Fibroblast of lung (primary cell): ENCODE measurements around the gene CCDC86. TPM values are rescaled to one million over a fixed set of nuclear protein-coding genes. Genes with fewer than 3 reads are reported as not detected.
A peak's percentile ranks its signal among the peaks of the same experiment; 100 is the strongest.

ENCODE experiments used
- DNase-seq, 2 donors: peaks; one replicate each; pipeline versions ENCODE4 v3.0.0 to v3.0.0-alpha.2; 2010; ENCODE audit warnings: low read depth in 2 of 2
- H2AFZ ChIP-seq: 2 replicates; pipeline ENCODE4 v1.5.1; 2012; ENCODE audit warnings: low read length, control low read depth, inconsistent platforms
- H3K27ac ChIP-seq: 2 replicates; pipeline ENCODE4 v1.5.1; 2011; ENCODE audit warnings: low read length, control low read depth; ENCODE audit not compliant: insufficient read depth
- H3K27me3 ChIP-seq: 2 replicates; pipeline ENCODE4 v1.5.1; 2011; ENCODE audit warnings: mild to moderate bottlenecking, low read length; ENCODE audit not compliant: control insufficient read depth, insufficient read depth
- H3K36me3 ChIP-seq: 2 replicates; pipeline ENCODE4 v1.5.1; 2011; ENCODE audit warnings: low read length; ENCODE audit not compliant: control insufficient read depth, insufficient read depth
- H3K4me1 ChIP-seq: 2 replicates; pipeline ENCODE4 v1.5.1; 2011; ENCODE audit warnings: low read length; ENCODE audit not compliant: control insufficient read depth, insufficient read depth; ENCODE audit errors: extremely low read depth
- H3K4me2 ChIP-seq: 2 replicates; pipeline ENCODE4 v1.5.1; 2011; ENCODE audit warnings: low read length, control low read depth; ENCODE audit not compliant: insufficient read depth; ENCODE audit errors: extremely low read depth
- H3K4me3 ChIP-seq, 4 experiments: fragments of 200-600 bp in 1 of 4; sonication (generic) in 1 of 4; replicated peaks in 1 of 4; 2 replicates each; pipeline ENCODE4 v1.5.1; 2011 to 2016; ENCODE audit warnings: low read length in 4 of 4, low read depth in 3 of 4, mild to moderate bottlenecking in 3 of 4, control low read depth in 2 of 4, inconsistent platforms in 1 of 4, mixed read lengths in 1 of 4; ENCODE audit not compliant: insufficient read depth in 1 of 4; ENCODE audit errors: control extremely low read depth in 1 of 4
- H3K79me2 ChIP-seq: 2 replicates; pipeline ENCODE4 v1.5.1; 2012; ENCODE audit warnings: mild to moderate bottlenecking, low read length, inconsistent platforms; ENCODE audit not compliant: control insufficient read depth, insufficient read depth
- H3K9ac ChIP-seq: 2 replicates; pipeline ENCODE4 v1.5.1; 2011; ENCODE audit warnings: mild to moderate bottlenecking, low read length, control low read depth; ENCODE audit not compliant: insufficient read depth
- H3K9me3 ChIP-seq: 2 replicates; pipeline ENCODE4 v1.5.1; 2012; ENCODE audit warnings: low read depth, low read length; ENCODE audit not compliant: control insufficient read depth, insufficient read depth
- H4K20me1 ChIP-seq: 2 replicates; pipeline ENCODE4 v1.5.1; 2011; ENCODE audit warnings: low read length; ENCODE audit not compliant: control insufficient read depth, insufficient read depth; ENCODE audit errors: extremely low read depth
- EZH2 ChIP-seq: IDR thresholded peaks from 2 replicates; pipeline ENCODE4 v1.5.1; 2012; ENCODE audit warnings: low read length, control low read depth, mild to moderate bottlenecking; ENCODE audit errors: missing control alignments
- polyA plus RNA-seq, 2 donors: library from polyadenylated mRNA; depleted of rRNA in 1 of 2; stranded (reverse) in 1 of 2; unstranded in 1 of 2; fragments of >200 nt; gene quantifications; 2 replicates each; pipeline ENCODE4 v1.2.1, GENCODE V29; 2011 to 2012; ENCODE audit warnings: missing spikeins in 1 of 2
- total RNA-seq: library from RNA; depleted of rRNA; stranded (reverse); fragments of >200 nt; gene quantifications from 2 replicates; pipeline ENCODE4 v1.2.1, GENCODE V29; 2014
- TF ChIP-seq, protein P1 (sequence below), 2 donors: IDR thresholded peaks in 1 of 2; conservative IDR thresholded peaks in 1 of 2; 1 replicate in 1 of 2; 2 replicates in 1 of 2; pipeline ENCODE4 v1.5.1; 2011 to 2012; ENCODE audit warnings: low read length in 2 of 2, control low read depth in 1 of 2, inconsistent platforms in 1 of 2, low read depth in 1 of 2, mild to moderate bottlenecking in 1 of 2

CCDC86 gene
- total and polyA plus RNA-seq, 2 donors (not counting 1 experiment from before 2014, with no cell fraction given), result 7.4 to 14.9 TPM

DNA sequence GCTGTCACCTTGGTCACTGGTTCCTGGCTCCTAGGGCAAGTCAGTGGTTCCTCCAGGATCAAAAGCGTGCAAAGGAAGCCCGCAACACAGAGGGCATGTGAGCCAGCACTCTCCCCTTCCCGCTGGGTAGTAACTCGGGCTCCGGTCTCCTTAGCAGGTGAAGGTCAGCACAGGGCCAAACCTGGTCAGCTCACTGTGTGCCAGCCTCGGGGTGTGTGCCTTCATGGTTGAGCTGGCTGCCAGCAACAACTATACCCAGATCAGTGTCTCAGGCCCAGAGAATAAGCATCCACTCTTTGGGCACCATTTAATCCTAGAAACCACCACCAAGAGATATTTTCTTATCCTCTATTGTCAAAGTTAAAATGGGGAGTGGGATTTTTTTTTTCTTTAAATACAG is 16.1 kb upstream of the CCDC86 start:
- no peaks in the 10 kb centered on the region for H3K9me3 ChIP-seq
- H3K27ac ChIP-seq, result no peak overlapping the region
- H2AFZ ChIP-seq, result no peak overlapping the region
- TF ChIP-seq, protein P1, sequence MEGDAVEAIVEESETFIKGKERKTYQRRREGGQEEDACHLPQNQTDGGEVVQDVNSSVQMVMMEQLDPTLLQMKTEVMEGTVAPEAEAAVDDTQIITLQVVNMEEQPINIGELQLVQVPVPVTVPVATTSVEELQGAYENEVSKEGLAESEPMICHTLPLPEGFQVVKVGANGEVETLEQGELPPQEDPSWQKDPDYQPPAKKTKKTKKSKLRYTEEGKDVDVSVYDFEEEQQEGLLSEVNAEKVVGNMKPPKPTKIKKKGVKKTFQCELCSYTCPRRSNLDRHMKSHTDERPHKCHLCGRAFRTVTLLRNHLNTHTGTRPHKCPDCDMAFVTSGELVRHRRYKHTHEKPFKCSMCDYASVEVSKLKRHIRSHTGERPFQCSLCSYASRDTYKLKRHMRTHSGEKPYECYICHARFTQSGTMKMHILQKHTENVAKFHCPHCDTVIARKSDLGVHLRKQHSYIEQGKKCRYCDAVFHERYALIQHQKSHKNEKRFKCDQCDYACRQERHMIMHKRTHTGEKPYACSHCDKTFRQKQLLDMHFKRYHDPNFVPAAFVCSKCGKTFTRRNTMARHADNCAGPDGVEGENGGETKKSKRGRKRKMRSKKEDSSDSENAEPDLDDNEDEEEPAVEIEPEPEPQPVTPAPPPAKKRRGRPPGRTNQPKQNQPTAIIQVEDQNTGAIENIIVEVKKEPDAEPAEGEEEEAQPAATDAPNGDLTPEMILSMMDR (conservative IDR thresholded peaks at IDR 0.05 in 1 of 2, IDR thresholded peaks at IDR 0.05 in 1 of 2; ENCODE audit: low read depth in 1 of 2, low read length in 2 of 2), result no peak
- no peak for TF ChIP-seq EZH2
- H3K4me3 ChIP-seq, result no peak overlapping the region
- DNase-seq, result no peak
- no peak overlapping the region for H3K4me2 ChIP-seq
- no peak overlapping the region for H3K9ac ChIP-seq
- H4K20me1 ChIP-seq, result no peaks in the 10 kb centered on the region
- H3K4me1 ChIP-seq, result no peaks in the 10 kb centered on the region
- H3K27me3 ChIP-seq, result peaks cover 12% of the 10 kb centered on the region
- H3K79me2 ChIP-seq, result no peaks in the 10 kb centered on the region
- H3K36me3 ChIP-seq, result no peaks in the 10 kb centered on the region

DNA sequence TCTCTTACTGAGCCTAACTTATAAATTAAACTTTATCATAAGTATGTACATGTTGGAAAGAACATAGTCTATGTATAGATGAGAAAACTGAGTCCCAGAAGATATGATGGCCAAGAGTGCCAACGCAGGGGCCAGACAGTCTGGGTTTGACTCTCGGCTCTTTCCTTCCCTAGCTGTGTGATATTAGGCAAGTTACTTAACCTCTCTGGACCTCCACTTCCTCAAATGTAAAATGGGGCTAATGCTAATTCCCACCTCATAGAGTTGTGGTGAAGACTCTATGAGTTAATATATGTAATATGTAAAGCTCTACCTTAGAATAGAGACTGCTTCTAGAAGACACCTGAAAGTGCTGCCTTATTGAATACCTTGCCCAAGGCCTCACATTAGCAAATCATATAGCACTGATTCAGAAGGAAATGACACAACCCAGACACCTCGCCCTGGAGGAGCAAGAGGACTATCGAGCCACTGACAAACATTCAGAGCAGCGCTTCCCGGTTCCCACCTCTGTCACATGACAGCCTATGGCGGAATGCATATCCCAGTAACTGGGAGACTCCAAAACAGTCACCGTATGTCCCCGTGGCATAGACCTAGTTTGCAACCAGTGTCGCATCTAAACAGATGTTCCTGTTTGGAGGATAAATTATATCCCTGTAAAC is 11.3 kb upstream of the CCDC86 start:
- Histone ChIP-seq H3K4me2 (no peak overlapping the region), H3K27ac (no peak overlapping the region), H3K4me1 (peaks cover under 1% of the 10 kb centered on the region), H3K36me3 (no peaks in the 10 kb centered on the region), H3K9ac (no peak overlapping the region), H3K79me2 (no peaks in the 10 kb centered on the region), H3K27me3 (peaks cover 12% of the 10 kb centered on the region), H3K4me3 (no peak overlapping the region), H2AFZ (no peak overlapping the region), H4K20me1 (no peaks in the 10 kb centered on the region), H3K9me3 (no peaks in the 10 kb centered on the region)
- DNase-seq, result no peak
- no peak for TF ChIP-seq EZH2
- TF ChIP-seq, protein P1 (conservative IDR thresholded peaks at IDR 0.05 in 1 of 2, IDR thresholded peaks at IDR 0.05 in 1 of 2; ENCODE audit: low read depth in 1 of 2, low read length in 2 of 2), result no peak

DNA sequence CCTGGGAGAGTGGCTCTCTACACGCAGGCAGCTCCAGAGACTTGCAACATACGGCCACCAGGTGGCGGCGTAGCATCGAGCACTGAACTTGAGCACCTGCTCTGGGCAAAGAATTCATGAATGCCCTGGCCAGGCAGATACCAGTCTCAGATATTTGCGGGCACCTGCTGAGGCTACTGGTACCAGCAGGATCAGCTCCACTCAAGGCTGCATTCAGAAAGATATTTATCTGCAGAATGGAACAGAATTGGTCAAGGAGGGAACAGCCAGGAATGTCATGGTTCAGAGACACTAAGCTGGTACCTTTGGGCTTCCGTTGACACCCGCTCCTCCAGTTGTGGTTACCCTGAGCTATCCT is 10.8 kb upstream of the CCDC86 start:
- Histone ChIP-seq H3K79me2 (no peaks in the 10 kb centered on the region), H3K27ac (no peak overlapping the region), H3K4me3 (no peak overlapping the region), H3K4me2 (no peak overlapping the region), H3K36me3 (no peaks in the 10 kb centered on the region), H3K4me1 (peaks cover 2% of the 10 kb centered on the region), H3K27me3 (peaks cover 12% of the 10 kb centered on the region), H3K9me3 (no peaks in the 10 kb centered on the region), H2AFZ (no peak overlapping the region), H3K9ac (no peak overlapping the region), H4K20me1 (no peaks in the 10 kb centered on the region)
- peak; percentile 55 to 75 for DNase-seq
- TF ChIP-seq EZH2, result no peak
- TF ChIP-seq, protein P1 (conservative IDR thresholded peaks at IDR 0.05 in 1 of 2, IDR thresholded peaks at IDR 0.05 in 1 of 2; ENCODE audit: low read depth in 1 of 2, low read length in 2 of 2), result peak; percentile 89 to 94
